ENCODE measurements around the gene GNPNAT1. TPM values are rescaled to one million over a fixed set of nuclear protein-coding genes. Genes with fewer than 3 reads are reported as not detected.
"Not testable (repeated sequence)": the region's sequence is repeated elsewhere in the genome, so short reads cannot be mapped to it uniquely, and the experiment has no call there.

GNPNAT1 gene
- total RNA-seq, 4 donors from 2014 or later: 10.6 to 33.0 (median 13.7) TPM

GRCh38 chr14:52780893-52781292, 10.5 kb downstream of the GNPNAT1 start:
- no peak for DNase-seq

GRCh38 chr14:52778702-52779101, 12.7 kb downstream of the GNPNAT1 start:
- H3K4me3 ChIP-seq: no peak overlapping the region
- H3K36me3 ChIP-seq: peaks cover 0 to 45% (median 0%) of the 10 kb centered on the region in 3 donors
- H3K4me1 ChIP-seq: no peaks in the 10 kb centered on the region
- H3K27ac ChIP-seq: no peak overlapping the region
- TF ChIP-seq CTCF (IDR thresholded peaks at IDR 0.05): no peak
- no peak for TF ChIP-seq POLR2A (IDR thresholded peaks at IDR 0.05)
- DNase-seq: no peak
- no peaks in the 10 kb centered on the region for H3K9me3 ChIP-seq
- no peaks in the 10 kb centered on the region for H3K27me3 ChIP-seq

More at GRCh38 chr14:52780893-52781292, 10.5 kb downstream of the GNPNAT1 start:
- H3K27ac ChIP-seq: no peak overlapping the region
- no peaks in the 10 kb centered on the region for H3K4me1 ChIP-seq
- no peaks in the 10 kb centered on the region for H3K9me3 ChIP-seq
- no peaks in the 10 kb centered on the region for H3K27me3 ChIP-seq
- H3K36me3 ChIP-seq: peaks cover 0 to 35% (median 0%) of the 10 kb centered on the region in 3 donors
- no peak overlapping the region for H3K4me3 ChIP-seq
- TF ChIP-seq POLR2A (IDR thresholded peaks at IDR 0.05): no peak

- H3K27ac ChIP-seq: no peak overlapping the region
- DNase-seq: no peak
- no peaks in the 10 kb centered on the region for H3K27me3 ChIP-seq
- no peaks in the 10 kb centered on the region for H3K4me1 ChIP-seq
- no peak for TF ChIP-seq CTCF (IDR thresholded peaks at IDR 0.05)
- TF ChIP-seq POLR2A (IDR thresholded peaks at IDR 0.05): no peak
- H3K4me3 ChIP-seq: no peak overlapping the region
- peaks cover 0 to 52% (median 0%) of the 10 kb centered on the region in 3 donors for H3K36me3 ChIP-seq
- H3K9me3 ChIP-seq: no peaks in the 10 kb centered on the region
Observed at GRCh38 chr14:52776816-52777215, 14.6 kb downstream of the GNPNAT1 start.

- Histone ChIP-seq H3K27me3 (no peaks in the 10 kb centered on the region), H3K9me3 (no peaks in the 10 kb centered on the region), H3K36me3 (peaks cover 0 to 62% (median 0%) of the 10 kb centered on the region in 3 donors), H3K4me3 (no peak overlapping the region), H3K27ac (no peak overlapping the region), H3K4me1 (no peaks in the 10 kb centered on the region)
- no peak for TF ChIP-seq CTCF (IDR thresholded peaks at IDR 0.05)
- no peak for TF ChIP-seq POLR2A (IDR thresholded peaks at IDR 0.05)
- no peak for DNase-seq
Observed at GRCh38 chr14:52769887-52770286, 21.5 kb downstream of the GNPNAT1 start.

GRCh38 chr14:52767058-52767833, 24.2 kb downstream of the GNPNAT1 start:
- no peak overlapping the region for H3K27ac ChIP-seq
- TF ChIP-seq CTCF (IDR thresholded peaks at IDR 0.05) (no peak), POLR2A (IDR thresholded peaks at IDR 0.05) (no peak)
- H3K4me3 ChIP-seq: no peak overlapping the region

GRCh38 chr14:52762923-52763322, 28.5 kb downstream of the GNPNAT1 start:
- H3K27me3 ChIP-seq, DNase-seq, H3K4me3 ChIP-seq, H3K4me1 ChIP-seq, H3K27ac ChIP-seq, H3K9me3 ChIP-seq: not testable (repeated sequence)
- peaks cover 0 to 50% (median 0%) of the 10 kb centered on the region in 3 donors for H3K36me3 ChIP-seq

More at GRCh38 chr14:52767058-52767833, 24.2 kb downstream of the GNPNAT1 start:
- Histone ChIP-seq H3K4me1 (no peaks in the 10 kb centered on the region), H3K27me3 (no peaks in the 10 kb centered on the region), H3K36me3 (peaks cover 0 to 59% (median 0%) of the 10 kb centered on the region in 3 donors), H3K9me3 (no peaks in the 10 kb centered on the region)
- DNase-seq: no peak
